Keratinocyte (primary cell): ENCODE results near the gene MESP2.

Experiments
- CTCF ChIP-seq, 3 experiments: IDR thresholded peaks in 1 of 3; conservative IDR thresholded peaks in 1 of 3; optimal IDR thresholded peaks in 1 of 3; 2 replicates in 2 of 3; 3 replicates in 1 of 3; pipeline versions ENCODE3 to v1.5.1; 2011; ENCODE audit warnings: low read length in 3 of 3, mild to moderate bottlenecking in 3 of 3, moderate library complexity in 2 of 3, control low read depth in 1 of 3, inconsistent platforms in 1 of 3; ENCODE audit not compliant: insufficient read depth in 2 of 3; ENCODE audit errors: extremely low read depth in 1 of 3
- EZH2 ChIP-seq: IDR thresholded peaks from one replicate; pipeline ENCODE4 v1.6.1; 2012; ENCODE audit warnings: inconsistent platforms, mild to moderate bottlenecking, low read length, moderate library complexity

- TF ChIP-seq CTCF (optimal IDR thresholded peaks at IDR 0.05 in 1 of 3, IDR thresholded peaks at IDR 0.05 in 1 of 3, conservative IDR thresholded peaks at IDR 0.05 in 1 of 3; ENCODE audit: extremely low read depth in 1 of 3, insufficient read depth in 2 of 3, low read length in 3 of 3) (no peak), EZH2 (no peak)
These were observed 14.1 kb downstream of the MESP2 start for GRCh38 chr15:89790206-89790605.
